GM21390 (cell line): ENCODE results near the gene PHC2.
"Not testable (repeated sequence)": the region's sequence is repeated elsewhere in the genome, so short reads cannot be mapped to it uniquely, and the experiment has no call there.

Experiments
- ATAC-seq: cut with Tn5 transposase; IDR thresholded peaks from one replicate; pipeline ENCODE4 v1.9.1; 2021; ENCODE audit not compliant: unreplicated experiment

PHC2 gene

GRCh38 chr1:33319186-33319948 lies 111.5 kb downstream of the PHC2 start:
- no peak for ATAC-seq

- ATAC-seq: no peak
Measured at GRCh38 chr1:33317946-33318345, 112.9 kb downstream of the PHC2 start.

GRCh38 chr1:33317354-33317753 lies 113.5 kb downstream of the PHC2 start:
- no peak for ATAC-seq

DNA sequence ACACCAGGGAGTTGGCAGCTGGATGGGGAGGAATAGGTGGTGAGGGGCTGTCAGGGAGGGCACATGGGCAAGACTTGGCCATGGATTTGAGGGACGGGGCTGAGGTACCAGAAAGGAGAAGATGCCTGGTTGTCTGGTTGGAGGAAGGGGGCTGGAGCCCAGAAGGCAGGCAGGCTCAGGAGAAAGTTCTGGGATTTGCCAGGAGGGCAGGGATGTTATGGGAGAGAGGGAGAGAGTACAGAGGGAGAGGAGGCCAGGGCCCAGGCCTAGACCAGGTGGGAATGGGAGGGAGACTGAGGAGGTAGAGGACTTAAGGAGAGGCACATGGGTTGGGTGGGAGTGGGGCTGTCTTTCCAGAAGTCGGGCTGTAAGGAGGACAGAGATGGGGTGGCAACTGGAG lies 114.3 kb downstream of the PHC2 start:
- ATAC-seq: no peak

- no peak for ATAC-seq
Measured at GRCh38 chr1:33314416-33314815, 116.5 kb downstream of the PHC2 start.

DNA sequence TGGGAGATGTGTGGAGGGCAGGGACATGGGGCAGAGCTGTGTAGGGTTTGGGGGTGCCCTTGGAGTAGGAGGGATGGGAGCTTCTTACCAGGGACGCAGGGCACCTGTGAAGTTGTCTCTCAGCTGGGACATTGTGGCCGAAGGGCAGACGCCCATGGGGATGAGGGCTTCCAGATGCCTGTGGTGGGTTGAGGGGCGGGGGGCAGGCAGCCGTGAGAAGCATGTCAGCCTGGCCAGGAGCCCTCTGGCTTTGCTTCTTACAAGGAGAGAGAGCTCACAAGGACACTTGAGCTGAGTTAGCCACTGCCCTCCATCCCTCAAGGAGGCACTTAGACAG lies 118.5 kb downstream of the PHC2 start:
- no peak for ATAC-seq

DNA sequence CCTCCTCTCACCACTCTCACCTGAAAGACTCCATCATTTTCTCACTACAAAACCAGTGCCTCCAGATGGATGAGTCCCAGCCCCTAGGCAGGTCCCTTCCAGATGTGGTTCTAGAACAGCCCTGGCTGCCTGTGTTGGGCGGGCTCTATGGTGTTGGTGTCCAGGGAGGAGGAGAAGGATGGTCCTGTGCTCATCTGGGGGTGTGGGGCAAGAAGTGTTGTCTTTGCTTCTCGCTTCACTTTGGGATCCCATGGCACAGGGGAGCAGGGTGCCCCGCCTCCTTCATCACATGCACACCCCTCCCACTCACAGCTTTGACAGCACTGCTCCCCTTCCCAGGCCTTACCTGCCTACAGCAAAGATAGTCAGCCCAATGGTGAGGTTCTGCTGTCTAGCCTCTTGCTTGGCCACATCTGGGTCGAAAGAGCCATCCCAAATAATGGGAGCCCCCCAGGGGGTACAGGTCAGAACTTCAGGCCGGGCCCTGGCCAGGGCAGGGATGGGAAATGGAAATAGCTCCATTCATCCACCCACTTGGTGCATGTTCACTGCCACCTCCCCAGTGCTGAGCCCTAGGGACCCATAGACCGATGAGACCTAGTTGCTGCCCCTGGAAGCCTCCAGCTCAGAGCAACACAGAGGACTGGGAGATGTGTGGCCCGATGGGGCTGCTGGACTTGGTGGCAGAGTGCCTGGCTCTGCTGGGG lies 119.0 kb downstream of the PHC2 start:
- ATAC-seq: no peak

GRCh38 chr1:33310702-33311101 lies 120.2 kb downstream of the PHC2 start:
- no peak for ATAC-seq

DNA sequence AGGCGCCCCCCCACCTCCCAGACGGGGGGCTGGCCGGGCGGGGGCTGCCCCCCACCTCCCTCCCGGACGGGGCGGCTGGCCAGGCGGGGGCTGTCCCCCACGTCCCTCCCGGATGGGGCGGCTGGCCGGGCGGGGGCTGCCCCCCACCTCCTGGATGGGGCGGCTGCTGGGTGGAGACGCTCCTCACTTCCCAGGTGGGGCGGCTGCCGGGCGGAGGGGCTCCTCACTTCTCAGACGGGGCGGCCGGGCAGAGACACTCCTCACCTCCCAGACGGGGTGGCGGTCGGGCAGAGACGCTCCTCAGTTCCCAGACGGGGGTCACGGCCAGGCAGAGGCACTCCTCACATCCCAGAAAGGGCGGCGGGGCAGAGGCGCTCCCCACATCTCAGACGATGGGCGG lies 121.5 kb downstream of the PHC2 start:
- not testable (repeated sequence) for ATAC-seq

GRCh38 chr1:33307494-33307864 lies 123.4 kb downstream of the PHC2 start:
- no peak for ATAC-seq

GRCh38 chr1:33306653-33307493 lies 124.0 kb downstream of the PHC2 start:
- no peak for ATAC-seq

DNA sequence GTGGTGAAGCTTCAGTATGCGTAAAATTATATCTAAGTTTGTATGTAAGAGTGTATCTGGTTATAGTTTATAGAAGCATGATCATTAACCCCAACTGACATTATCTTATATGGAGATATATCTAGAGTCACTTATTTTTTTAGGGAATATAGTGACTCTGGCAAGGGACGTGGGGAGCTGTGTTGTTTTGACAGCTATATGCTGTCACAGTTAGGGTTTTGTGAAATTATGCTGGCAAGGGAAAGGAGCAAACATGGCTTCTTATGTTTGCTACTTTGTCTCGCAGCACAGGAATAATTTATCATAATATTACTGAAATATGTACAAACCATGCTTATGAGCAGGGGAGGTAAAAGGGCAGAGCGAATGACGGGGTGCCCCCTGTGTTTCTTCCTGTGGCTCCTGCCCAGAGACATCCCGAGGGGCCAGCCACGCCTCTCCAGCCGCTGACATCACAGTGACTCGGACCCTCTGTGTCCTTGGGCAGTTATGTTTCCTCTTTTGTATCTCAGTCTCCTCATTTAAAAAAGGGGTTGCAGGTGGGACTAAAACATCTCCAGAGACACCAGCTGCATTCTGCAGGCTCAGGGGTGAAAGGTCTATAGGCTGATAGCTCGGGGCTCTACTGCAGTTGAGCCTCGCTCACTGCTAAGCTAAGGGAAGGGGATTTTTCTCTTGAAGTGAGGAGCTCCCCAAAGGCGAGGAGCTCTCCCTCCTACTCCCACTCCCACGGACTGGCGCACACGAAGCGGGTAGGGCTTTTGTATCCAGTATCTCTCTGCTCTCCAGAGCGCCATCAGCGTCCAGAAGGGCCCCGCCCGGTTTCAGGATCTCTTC lies 124.9 kb downstream of the PHC2 start:
- ATAC-seq: no peak

DNA sequence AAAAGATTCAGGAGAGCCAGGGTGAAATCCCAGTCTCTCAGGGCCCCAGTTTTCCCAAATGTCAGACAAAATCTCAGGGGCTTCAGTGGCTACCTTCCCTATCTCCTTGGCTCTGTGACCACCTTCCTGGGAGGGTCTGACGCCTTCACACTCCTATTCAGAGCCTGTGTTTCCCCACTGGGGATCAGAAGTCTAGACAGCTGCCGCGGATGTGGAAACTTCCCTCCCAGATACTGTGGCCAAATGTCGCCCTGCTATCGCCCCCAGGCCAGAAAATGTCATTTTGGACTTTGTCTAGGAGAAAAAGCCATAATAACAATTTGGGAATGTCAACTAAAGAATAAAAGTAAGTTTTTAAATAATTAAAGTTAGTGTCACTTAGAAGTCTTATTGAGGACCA lies 125.9 kb downstream of the PHC2 start:
- ATAC-seq: no peak

DNA sequence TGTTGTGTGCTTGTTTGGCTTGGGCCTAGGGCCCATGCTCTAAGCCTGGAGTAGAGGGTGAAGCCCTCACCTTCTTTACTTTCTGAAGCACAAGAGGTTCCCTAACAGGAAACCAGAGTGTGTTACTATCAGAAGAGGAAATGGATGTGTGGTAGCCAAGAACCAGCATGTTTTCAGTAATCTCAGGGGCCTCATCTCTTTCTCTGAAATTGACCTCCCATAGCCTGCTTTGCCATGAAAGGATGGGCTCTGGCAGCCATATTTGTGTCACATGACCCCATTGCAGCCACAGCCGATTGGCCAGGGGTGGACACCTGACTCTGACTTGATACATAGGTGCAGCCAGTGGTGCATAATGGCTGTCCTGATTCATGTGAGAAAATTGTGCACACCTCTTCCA lies 128.6 kb downstream of the PHC2 start:
- no peak for ATAC-seq

DNA sequence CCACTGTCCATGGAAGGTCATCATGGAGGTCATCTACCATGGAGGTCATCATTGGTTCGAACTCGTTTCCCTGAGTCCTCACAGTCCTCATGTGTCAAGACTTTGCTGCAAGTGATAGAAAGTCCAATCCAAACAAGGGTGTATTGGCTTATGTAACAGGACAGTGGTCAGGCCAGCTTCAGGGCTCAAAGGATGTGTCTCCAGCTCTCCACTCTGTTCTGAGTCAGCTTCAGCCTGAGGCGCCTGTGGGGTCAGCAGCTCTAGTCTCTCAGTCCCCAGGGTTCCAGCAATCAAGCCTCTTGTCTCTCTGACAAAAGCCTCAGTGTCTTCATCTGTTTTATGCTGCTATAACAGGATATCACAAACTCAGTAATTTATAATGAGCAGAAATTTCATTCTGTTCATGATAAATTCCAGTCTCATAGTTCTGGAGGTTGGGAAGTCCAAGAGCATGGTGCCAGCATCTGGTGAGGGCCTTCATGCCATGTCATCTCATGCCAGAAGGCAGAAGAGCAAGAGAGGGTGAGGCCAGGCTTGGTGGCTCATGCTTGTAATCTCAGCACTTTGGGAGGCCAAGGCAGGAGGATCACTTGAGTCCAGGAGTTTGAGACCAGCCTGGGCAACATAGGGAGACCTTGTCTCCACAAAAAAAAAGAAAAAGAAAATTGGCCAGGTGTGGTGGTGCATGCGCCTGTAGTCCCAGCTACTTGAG lies 129.5 kb downstream of the PHC2 start:
- no peak for ATAC-seq

GRCh38 chr1:33300673-33301072 lies 130.2 kb downstream of the PHC2 start:
- ATAC-seq: no peak

DNA sequence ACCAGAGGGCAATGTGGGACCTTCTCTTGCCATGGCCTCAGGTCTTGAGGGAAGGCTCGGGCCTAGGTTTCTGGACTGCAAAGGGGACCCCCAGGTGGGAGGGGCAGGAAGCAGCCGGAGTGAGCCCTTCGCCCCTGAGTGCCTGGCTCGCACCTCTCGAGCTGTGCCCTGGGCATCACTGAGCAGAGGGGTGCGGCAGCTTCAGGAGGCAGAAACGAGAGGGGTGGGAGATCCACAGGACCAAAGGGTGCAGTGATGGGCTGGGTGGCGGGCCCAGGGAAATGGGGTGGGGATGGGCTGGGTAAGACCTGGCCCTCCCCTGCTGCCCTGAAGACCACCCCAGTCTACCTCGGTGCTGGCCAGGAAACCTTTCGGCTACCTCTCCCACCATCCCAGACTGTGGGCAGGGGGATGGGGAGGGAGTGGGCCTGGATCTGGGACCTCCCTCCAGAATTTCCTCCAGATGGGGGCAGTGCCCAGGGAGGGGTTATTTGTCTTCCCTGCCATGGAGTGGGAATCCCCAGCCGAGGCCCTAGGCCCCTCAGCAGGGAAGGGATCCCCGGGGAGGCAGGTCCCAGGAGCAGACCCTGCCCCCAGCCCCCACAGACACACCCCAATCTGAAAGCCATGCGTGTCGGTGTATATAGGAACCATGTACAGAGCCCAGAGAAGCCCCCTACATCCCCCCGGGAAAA lies 131.3 kb downstream of the PHC2 start:
- ATAC-seq: no peak

DNA sequence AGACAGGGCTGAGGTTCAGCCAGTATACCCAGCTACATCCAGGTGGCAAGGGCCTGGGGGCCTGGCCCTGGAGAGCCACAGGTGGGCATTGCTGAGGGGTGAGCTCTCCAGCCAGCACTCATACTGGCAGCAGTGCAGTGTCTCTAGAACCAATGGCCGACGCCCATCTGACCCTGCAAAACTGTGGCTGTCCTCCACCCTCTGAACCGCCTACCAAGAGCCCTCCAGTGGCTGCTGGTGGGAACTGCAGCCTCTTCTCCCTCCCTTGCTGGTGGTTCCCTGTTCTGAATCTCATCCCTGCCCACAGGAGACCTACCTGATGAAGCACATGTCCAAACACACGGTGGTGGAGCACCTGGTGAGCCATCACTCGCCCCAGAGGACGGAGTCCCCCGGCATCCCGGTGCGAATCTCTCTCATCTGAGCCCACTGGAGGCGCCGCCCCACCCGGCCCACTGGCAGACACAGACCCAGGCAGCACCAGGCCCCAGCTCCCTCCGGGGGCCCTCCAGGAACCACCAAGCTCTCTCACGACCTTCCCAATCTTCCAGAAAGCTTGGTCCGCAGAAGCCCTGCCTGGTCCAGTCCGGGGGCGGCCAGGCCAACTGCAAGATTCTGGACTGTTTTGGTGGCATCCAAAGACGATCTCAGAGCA lies 132.1 kb downstream of the PHC2 start:
- ATAC-seq: peak; percentile 61

DNA sequence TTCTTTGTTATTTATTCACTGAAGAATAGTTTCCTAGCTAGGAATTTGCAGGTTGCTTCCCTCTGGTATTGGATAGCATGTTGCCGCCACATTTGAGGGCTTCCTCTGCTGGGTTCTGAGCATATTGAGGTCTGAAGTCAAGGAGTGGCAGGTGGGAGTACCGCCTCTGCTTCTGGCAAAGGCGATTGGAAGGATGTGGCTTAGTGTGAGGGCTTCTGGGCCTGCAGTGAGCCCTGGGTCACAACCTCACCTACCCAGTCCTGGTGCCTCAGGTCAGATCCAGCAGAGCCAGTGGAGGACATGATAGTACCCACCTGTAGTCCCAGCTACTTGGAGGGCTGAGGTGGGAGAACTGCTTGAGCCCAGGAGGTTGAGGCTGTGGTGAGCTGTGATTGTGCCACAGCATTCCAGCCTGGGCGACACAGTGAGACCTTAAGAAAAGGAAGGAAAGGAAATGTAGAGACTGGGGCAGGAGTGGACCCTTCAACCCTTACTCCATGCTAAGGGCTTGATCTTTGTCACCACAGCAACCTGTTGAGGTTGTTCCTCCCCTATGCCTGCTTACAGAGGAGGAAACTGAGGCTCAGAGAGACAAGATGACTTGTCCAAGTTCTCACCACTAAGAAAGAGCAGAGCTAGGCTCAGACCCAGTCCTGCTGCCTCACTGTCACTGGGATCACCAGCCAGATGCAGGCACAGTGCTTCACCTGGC lies 132.8 kb downstream of the PHC2 start:
- no peak for ATAC-seq
